ENCODE results near the gene CMYA5.

- no peak for TF ChIP-seq POLR2AphosphoS2 (IDR thresholded peaks at IDR 0.05; ENCODE audit: low read length)
- no peak for TF ChIP-seq ZFP91 (CRISPR knock-in tag; IDR thresholded peaks at IDR 0.05)
- TF ChIP-seq MLLT1 (IDR thresholded peaks at IDR 0.05) = no peak
- TF ChIP-seq RAD51 (IDR thresholded peaks at IDR 0.05; ENCODE audit: borderline replicate concordance, low read depth) = no peak
- TF ChIP-seq SMC3 (conservative IDR thresholded peaks at IDR 0.05; ENCODE audit: insufficient read depth, low read depth, low read length) = no peak
- no peak for TF ChIP-seq CHD7 (IDR thresholded peaks at IDR 0.05; ENCODE audit: low read depth, low read length)
- TF ChIP-seq ELF4 (CRISPR knock-in tag; IDR thresholded peaks at IDR 0.05) = no peak
- no peak for TF ChIP-seq MYC (IDR thresholded peaks at IDR 0.05; ENCODE audit: low read depth, low read length)
- TF ChIP-seq MYC (CRISPR knock-in tag; IDR thresholded peaks at IDR 0.05; ENCODE audit: borderline replicate concordance, low read depth) = no peak
- TF ChIP-seq JUN (IDR thresholded peaks at IDR 0.05; ENCODE audit: borderline replicate concordance, low read depth, low read length) = no peak
- no peak for TF ChIP-seq JUN (CRISPR knock-in tag; IDR thresholded peaks at IDR 0.05; ENCODE audit: borderline replicate concordance)
- no peak for TF ChIP-seq MXI1 (IDR thresholded peaks at IDR 0.05; ENCODE audit: low read depth, low read length)
- no peak for TF ChIP-seq GABPA (tag; conservative IDR thresholded peaks at IDR 0.05; ENCODE audit: low read depth)
- no peak for TF ChIP-seq IRF1 (CRISPR knock-in tag; IDR thresholded peaks at IDR 0.05; ENCODE audit: borderline replicate concordance)
- TF ChIP-seq RBM17 (IDR thresholded peaks at IDR 0.05; ENCODE audit: borderline replicate concordance, low read depth, low read length) = no peak
These were observed 143.3 kb downstream of the CMYA5 start for GRCh38 chr5:79832911-79833310.

Data from K562 (cell line).